HuH-7 (cell line): ENCODE results near the gene RACK1.
"Not testable (repeated sequence)": the region's sequence is repeated elsewhere in the genome, so short reads cannot be mapped to it uniquely, and the experiment has no call there.

Experiments used
- DNase-seq: peaks from one replicate; pipeline ENCODE4 v3.0.0; 2011; ENCODE audit warnings: low spot score

The RACK1 gene

GRCh38 chr5:181243564-181244343 is at the start of gene RACK1:
Gene RACK1, minus strand, starts transcription at chr5:181243906. Its CDS starts 106 bp downstream, at chr5:181243800.
- DNase-seq, result peak; percentile 85

- DNase-seq, result not testable (repeated sequence)
Measured at GRCh38 chr5:181287331-181287730, 43.6 kb upstream of the RACK1 start.

GRCh38 chr5:181285962-181286705 is 42.4 kb upstream of the RACK1 start:
- not testable (repeated sequence) for DNase-seq

- DNase-seq, result not testable (repeated sequence)
Measured at GRCh38 chr5:181283841-181284755, 40.4 kb upstream of the RACK1 start.

GRCh38 chr5:181283347-181283746 is 39.6 kb upstream of the RACK1 start:
- no peak for DNase-seq

GRCh38 chr5:181282874-181283273 is 39.2 kb upstream of the RACK1 start:
- no peak for DNase-seq

GRCh38 chr5:181282415-181282814 is 38.7 kb upstream of the RACK1 start:
- not testable (repeated sequence) for DNase-seq

GRCh38 chr5:181281984-181282316 is 38.2 kb upstream of the RACK1 start:
- no peak for DNase-seq

- peak; percentile 89 for DNase-seq
Measured at GRCh38 chr5:181281077-181281983, 37.6 kb upstream of the RACK1 start.

- DNase-seq, result no peak
Measured at GRCh38 chr5:181280251-181280762, 36.6 kb upstream of the RACK1 start.

- not testable (repeated sequence) for DNase-seq
Measured at GRCh38 chr5:181273433-181273744, 29.7 kb upstream of the RACK1 start.

GRCh38 chr5:181271081-181271480 is 27.4 kb upstream of the RACK1 start:
- no peak for DNase-seq

GRCh38 chr5:181267907-181268306 is 24.2 kb upstream of the RACK1 start:
- DNase-seq, result not testable (repeated sequence)

GRCh38 chr5:181267291-181267904 is 23.7 kb upstream of the RACK1 start:
- DNase-seq, result not testable (repeated sequence)

- no peak for DNase-seq
Measured at GRCh38 chr5:181265092-181265671, 21.5 kb upstream of the RACK1 start.

GRCh38 chr5:181263633-181264032 is 19.9 kb upstream of the RACK1 start:
- no peak for DNase-seq

- DNase-seq, result peak; percentile 64
Measured at GRCh38 chr5:181261320-181262049, 17.8 kb upstream of the RACK1 start.

- DNase-seq, result peak; percentile 88
Measured at GRCh38 chr5:181260720-181261319, 17.1 kb upstream of the RACK1 start, which contains the start of gene TRIM52. Gene TRIM52, minus strand, starts transcription at chr5:181261143. Its CDS starts 330 bp downstream, at chr5:181260813.
